ENCODE results near the gene CNEP1R1.

The CNEP1R1 gene

GRCh38 chr16:50065624-50066481 lies 40.8 kb downstream of the CNEP1R1 start, which contains the start of gene HEATR3:
Gene HEATR3, plus strand, starts transcription at chr16:50065970. Its CDS starts 162 bp downstream, at chr16:50066132.
- DNase-seq, result peak; percentile 97

- DNase-seq, result peak; percentile 8
These were observed 41.7 kb downstream of the CNEP1R1 start for GRCh38 chr16:50066482-50067289.

DNA sequence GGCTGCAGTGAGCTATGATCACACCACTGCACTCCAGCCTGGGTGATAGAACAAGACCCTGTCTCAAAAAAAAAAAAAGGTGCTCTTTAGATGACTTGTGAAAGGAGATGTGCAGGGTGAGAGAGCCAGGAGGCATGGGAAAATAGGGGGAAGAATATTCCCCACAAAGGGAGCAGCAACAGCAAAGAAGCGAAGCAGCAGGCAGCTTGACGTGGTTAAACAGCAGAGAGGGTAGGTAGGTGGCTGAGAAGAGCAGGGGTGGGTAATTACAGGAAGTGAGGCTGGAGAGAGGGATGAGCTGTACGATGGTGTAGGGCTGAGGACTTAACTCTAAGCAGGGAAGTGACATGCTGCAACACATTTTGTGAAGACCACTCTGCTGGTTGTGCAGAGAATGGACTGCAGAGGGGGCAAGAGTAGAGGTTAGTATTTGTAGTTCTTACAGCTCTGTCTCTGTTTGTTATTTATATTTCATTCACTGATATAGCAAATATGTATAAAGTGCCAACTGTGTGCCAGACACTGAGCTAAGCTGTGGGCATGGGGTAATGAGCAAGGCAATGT lies 42.3 kb downstream of the CNEP1R1 start:
- peak; percentile 86 for DNase-seq

DNA sequence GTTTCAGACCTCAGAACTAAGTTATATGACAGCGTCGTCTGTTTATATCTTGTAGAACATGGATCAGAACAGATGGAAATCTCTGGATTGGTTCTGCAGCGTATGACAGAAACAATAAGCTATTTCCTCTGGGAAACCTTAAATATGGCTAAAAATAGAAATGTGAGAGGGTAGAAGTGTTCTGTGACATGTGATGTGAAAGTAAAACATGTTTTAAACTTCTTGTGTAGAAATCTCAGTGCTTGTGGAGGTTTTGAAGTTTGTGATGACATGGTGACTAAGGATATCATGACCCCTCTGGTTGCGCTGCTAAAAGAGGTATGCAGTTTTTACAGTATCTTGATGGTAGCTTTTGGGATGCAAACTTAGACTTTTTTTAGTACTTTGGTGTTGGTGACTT lies 43.5 kb downstream of the CNEP1R1 start:
- DNase-seq, result no peak

GRCh38 chr16:50069060-50069459 lies 44.0 kb downstream of the CNEP1R1 start:
- DNase-seq, result no peak

- DNase-seq, result peak; percentile 81
These were observed 46.1 kb downstream of the CNEP1R1 start for GRCh38 chr16:50071075-50071671.

- no peak for DNase-seq
These were observed 47.7 kb downstream of the CNEP1R1 start for GRCh38 chr16:50072730-50073129.

DNA sequence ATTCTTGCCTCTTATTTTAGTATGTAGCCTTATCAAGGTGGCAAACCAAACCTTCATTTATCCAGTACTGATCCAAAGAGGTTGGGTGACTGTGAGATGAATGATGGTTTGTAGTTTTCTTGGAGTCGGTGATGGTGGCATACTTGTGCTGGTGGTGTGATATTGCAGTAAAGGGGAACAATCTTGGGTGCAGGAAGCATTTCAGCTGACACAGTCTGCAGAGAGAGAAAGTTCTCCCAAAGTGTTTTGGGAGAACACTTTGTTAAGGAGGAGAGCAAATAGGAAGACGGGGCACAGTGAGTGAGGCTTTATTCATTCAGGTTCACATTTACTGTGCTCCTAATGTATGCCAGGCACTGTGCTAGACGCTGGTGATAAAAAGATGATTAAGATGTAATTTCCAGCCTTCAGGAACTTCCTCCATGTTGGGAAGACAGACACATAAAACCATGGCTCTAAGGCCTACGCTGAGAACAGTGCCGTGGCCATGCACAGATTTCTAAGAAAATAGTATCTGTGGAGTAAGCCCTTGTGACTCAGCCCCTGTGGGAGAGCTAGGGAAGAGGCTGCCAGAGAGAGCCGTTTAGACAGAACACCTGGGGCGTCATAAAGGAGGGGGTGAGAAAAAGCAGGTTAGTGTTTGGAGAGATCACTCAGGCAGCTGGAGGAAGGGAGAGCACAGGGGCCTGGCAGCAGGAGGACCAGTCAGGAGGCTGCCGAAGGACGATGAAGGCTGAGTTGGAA lies 54.5 kb downstream of the CNEP1R1 start:
- DNase-seq, result no peak

DNA sequence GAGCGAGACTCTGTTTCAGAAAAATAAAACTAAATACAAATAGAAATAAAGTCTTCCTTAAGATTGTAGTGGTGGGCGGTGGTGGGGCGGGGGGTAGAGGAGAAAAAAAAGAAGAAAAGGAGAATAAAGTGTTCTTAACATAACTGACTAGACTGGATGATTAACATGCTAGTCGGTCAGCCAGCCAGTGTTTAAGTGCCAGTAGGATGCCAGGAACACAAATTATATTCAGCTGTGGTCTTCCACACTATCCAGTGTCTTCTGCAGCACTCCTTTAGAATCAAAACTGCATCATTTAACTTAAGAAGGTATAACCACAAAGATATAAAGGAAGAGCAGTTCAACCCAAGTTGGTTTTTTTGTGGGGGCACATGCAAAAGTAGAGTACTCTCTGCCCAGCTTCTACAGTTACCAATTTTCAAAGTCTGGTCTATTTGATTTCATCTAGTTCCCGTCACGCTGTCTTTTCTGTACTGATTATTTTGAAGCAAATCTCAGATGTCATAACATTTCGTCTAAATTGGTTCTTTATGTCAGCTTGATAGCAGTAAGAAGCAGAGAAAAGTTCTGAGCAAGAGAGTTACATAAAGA lies 56.5 kb downstream of the CNEP1R1 start:
- no peak for DNase-seq

DNA sequence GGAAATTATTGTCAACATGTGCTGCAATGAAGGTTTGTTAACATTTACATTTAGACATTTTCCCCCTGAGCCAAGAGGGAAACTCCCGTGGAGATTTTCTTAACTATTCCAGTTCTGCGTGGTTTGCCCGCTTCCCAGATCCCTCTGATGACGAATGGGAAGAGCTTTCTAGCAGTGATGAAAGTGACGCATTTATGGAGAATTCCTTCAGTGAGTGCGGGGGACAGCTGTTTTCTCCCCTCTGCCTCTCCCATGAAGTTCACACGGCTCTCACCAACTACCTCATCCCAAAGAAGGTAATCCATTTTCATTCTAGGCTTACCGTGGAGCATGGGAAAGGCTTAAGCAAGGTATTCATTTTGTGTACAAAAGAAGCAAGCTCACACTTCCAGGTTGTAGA lies 59.0 kb downstream of the CNEP1R1 start:
- no peak for DNase-seq

GRCh38 chr16:50086176-50086575 lies 61.2 kb downstream of the CNEP1R1 start:
- no peak for DNase-seq
